Pericardium fibroblast (primary cell): ENCODE measurements around the gene TMEM164. TPM values are rescaled to one million over a fixed set of nuclear protein-coding genes. Genes with fewer than 3 reads are reported as not detected.

ENCODE experiments used
- total RNA-seq: library from RNA; depleted of rRNA; stranded (reverse); fragments of >200 nt; gene quantifications from 2 replicates; pipeline ENCODE4 v1.2.3, GENCODE V29; 2015

TMEM164 gene
- 12.3 and 13.8 TPM in 2 replicates for total RNA-seq

DNA sequence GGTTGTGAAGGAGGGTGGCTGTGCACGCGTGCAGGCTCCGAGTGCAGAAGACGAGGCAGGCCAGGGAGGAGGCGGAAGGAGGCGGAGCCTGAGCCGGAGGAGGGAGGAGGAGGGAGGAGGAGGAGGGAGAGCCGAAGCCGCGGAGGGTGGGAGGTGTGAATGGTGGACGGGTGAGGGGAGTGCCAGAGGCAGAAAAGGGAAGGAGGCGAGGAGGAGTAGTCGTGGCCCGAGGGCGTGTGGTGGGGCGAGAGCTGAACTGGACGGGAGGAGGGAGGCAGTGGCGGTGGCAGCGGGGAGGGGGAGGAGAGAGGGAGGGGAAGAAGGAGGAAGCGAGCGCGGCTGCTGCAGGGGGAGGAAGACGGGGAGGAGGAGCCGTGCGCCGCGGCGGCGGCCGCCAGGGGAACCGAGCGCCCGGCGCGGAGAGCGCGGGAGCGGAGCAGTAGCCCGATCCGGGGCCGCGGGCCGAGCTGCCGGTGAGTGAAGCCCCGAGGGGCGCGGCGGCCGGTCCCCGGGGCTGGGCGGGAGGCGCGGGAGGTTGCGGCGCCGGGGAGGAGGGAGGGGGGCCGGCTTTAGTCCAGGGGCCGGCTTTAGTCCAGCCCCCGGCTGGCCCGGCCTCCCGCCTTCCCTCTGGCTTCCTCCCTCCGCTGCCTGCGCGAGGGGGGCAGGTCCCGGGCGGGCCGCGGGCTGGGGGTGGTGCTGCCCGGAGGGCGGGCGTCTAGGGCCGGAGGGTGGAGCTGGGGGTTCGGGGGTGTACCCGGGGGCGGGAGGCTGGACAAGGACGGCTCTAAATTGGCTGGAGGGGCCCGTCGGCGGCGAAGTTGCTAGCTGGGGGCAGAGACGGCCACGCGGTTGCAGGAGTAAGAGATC, at the start of gene TMEM164:
TMEM164 (plus strand) TSS at position 815 of the 867 bp plus-strand sequence. CDS start 661 bp downstream, outside the sequence.

